Measurements from ENCODE around the gene MAD1L1. TPM values are rescaled to one million over a fixed set of nuclear protein-coding genes. Genes with fewer than 3 reads are reported as not detected.

Gene MAD1L1
- total and polyA plus RNA-seq, 2 of the 8 experiments (the other 6 are each of a cell fraction or from before 2014, with no cell fraction given), result 40.4 to 44.6 TPM

DNA sequence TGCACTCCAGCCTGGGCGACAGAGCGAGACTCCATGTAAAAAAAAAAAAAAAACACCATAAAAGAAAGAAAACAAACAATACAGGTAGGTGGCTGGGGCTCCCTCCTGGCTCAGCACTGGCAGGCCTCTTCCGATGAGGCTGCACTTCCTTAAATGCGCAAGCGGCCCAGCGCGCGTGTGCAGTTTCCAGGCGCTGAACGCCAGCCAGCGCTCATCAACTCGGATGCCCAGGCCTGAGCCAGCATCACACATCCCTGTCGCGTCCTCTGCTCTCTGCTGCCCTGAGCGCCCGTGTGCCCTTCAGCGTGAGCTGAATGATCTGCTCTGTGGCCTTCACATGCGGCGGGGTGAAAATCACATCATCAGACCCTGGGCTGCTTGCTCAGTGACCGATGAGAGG, 41.1 kb upstream of the MAD1L1 start:
- 96% methylated on average over 16 of the region's 20 CpGs; no CpG with 5 or more reads in 1 of the 2 experiments for WGBS, 2 experiments (ENCODE audit: extremely low coverage in 1 of 2, insufficient coverage in 1 of 2, insufficient read length in 1 of 2, insufficient replicate concordance in 2 of 2, low coverage in 1 of 2, low lambda C conversion rate in 2 of 2, missing lambda C conversion rate in 1 of 2)
- no peak overlapping the region for H3K14ac ChIP-seq (ENCODE audit: insufficient read length)
- H3K4me2 ChIP-seq (ENCODE audit: insufficient read depth in 1 of 2, low read depth in 2 of 2, low read length in 2 of 2), result no peak overlapping the region

More for the DNA sequence above, 41.1 kb upstream of the MAD1L1 start:
- no peak overlapping the region for H3K4me3 ChIP-seq (ENCODE audit: extremely low read depth in 1 of 4, insufficient read depth in 2 of 4, low read depth in 3 of 4, low read length in 4 of 4)
- H3K4ac ChIP-seq (replicated peaks; ENCODE audit: insufficient read length, low read depth, low read length), result no peak overlapping the region
- no peaks in the 10 kb centered on the region for H3K9me3 ChIP-seq (ENCODE audit: insufficient read depth in 2 of 2, low read depth in 1 of 2, low read length in 1 of 2)
- H3K23ac ChIP-seq (ENCODE audit: insufficient read length), result no peak overlapping the region
- no peaks in the 10 kb centered on the region for H3K27me3 ChIP-seq (replicated peaks in 1 of 4; ENCODE audit: control insufficient read depth in 3 of 4, extremely low read depth in 1 of 4, insufficient read depth in 3 of 4, low read length in 3 of 4)
- FAIRE-seq (no peak), DNase-seq (ENCODE audit: low read depth in 1 of 2, low spot score in 2 of 2) (no peak)
- no peak overlapping the region for H4K5ac ChIP-seq (ENCODE audit: insufficient read length, low read depth, low read length)
- H3K79me1 ChIP-seq (ENCODE audit: low read depth, low read length), result no peaks in the 10 kb centered on the region
- no peak overlapping the region for H4K91ac ChIP-seq (replicated peaks; ENCODE audit: insufficient read length, low read length)
- POLR2A ChIA-PET (ENCODE audit: partially characterized antibody), result interaction anchor here (1.1 to 1.7 kb wide), 4 partner anchors 23 to 82 kb away, joined by 4 to 7 read pairs (median 6); partner anchors contain the start of gene EIF3B
- no peaks in the 10 kb centered on the region for H3K23me2 ChIP-seq (ENCODE audit: low read depth, low read length)
- no peak overlapping the region for H2AK5ac ChIP-seq (ENCODE audit: low read depth, low read length)
- CTCF ChIA-PET (ENCODE audit: partially characterized antibody), result interaction anchor here (0.6 to 1.6 kb wide), 7 partner anchors 12 to 155 kb away, joined by 3 to 9 read pairs (median 4); no protein-coding TSS in a partner anchor
- no peak overlapping the region for H2BK15ac ChIP-seq (ENCODE audit: low read length)
- no peak for TF ChIP-seq GTF2F1 (IDR thresholded peaks at IDR 0.05; ENCODE audit: borderline replicate concordance, low read depth, low read length)
- TF ChIP-seq, protein P1, sequence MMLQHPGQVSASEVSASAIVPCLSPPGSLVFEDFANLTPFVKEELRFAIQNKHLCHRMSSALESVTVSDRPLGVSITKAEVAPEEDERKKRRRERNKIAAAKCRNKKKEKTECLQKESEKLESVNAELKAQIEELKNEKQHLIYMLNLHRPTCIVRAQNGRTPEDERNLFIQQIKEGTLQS (IDR thresholded peaks at IDR 0.05; ENCODE audit: insufficient read depth, low read depth, low read length), result no peak
- TF ChIP-seq SP2 (IDR thresholded peaks at IDR 0.05; ENCODE audit: low read length), result no peak
- TF ChIP-seq POLR2AphosphoS5 (IDR thresholded peaks at IDR 0.05; ENCODE audit: low read depth, low read length), result no peak
- H4K8ac ChIP-seq (ENCODE audit: extremely low read depth, insufficient read depth, low read length), result no peak overlapping the region
- H3K79me2 ChIP-seq (ENCODE audit: control insufficient read depth in 1 of 2, insufficient read depth in 2 of 2, low read length in 2 of 2), result no peaks in the 10 kb centered on the region
- peaks cover 0 to 10% (median 3%) of the 10 kb centered on the region in 4 experiments; a peak in 1 of 8 replicates for H3K36me3 ChIP-seq (ENCODE audit: control insufficient read depth in 2 of 4, insufficient read depth in 4 of 4, low read length in 3 of 4)
- no peak overlapping the region for H2AFZ ChIP-seq (ENCODE audit: low read length)
- no peak overlapping the region for H2BK20ac ChIP-seq (ENCODE audit: low read length)
- H2BK12ac ChIP-seq (ENCODE audit: low read depth, low read length), result no peak overlapping the region
- no peak overlapping the region for H2BK120ac ChIP-seq (replicated peaks; ENCODE audit: low read depth, low read length)
- H3K27ac ChIP-seq (ENCODE audit: low read depth, low read length), result no peak overlapping the region; the same call in 1 of the 2 replicates
- peaks cover 0 to 2% of the 10 kb centered on the region in 2 experiments for H4K20me1 ChIP-seq (replicated peaks in 1 of 2; ENCODE audit: control insufficient read depth in 1 of 2, insufficient read depth in 2 of 2, low read length in 2 of 2)
- peaks cover 0 to 12% (median 6%) of the 10 kb centered on the region in 4 experiments; a peak in 6 of 7 replicates for H3K4me1 ChIP-seq (replicated peaks in 1 of 4; ENCODE audit: control insufficient read depth in 3 of 4, insufficient read depth in 4 of 4, low read length in 3 of 4)
- H3K56ac ChIP-seq (replicated peaks; ENCODE audit: insufficient read length, low read depth, low read length), result no peak overlapping the region
- no peak overlapping the region for H3K18ac ChIP-seq (ENCODE audit: extremely low read depth, low read length)
- H3K9ac ChIP-seq (replicated peaks in 1 of 4; ENCODE audit: extremely low read depth in 1 of 4, low read depth in 3 of 4, low read length in 3 of 4), result no peak overlapping the region
- 0 out of 2 replicates have a peak overlapping the region, but pooled peaks have one; percentile 8 for H2BK5ac ChIP-seq (ENCODE audit: low read depth, low read length)
